K562 (cell line): ENCODE data around the gene SLC39A7. TPM values are rescaled to one million over a fixed set of nuclear protein-coding genes. Genes with fewer than 3 reads are reported as not detected.

Experiments used
- BMI1 ChIP-seq: fragments of 150-350 bp; IDR thresholded peaks from 2 replicates; pipeline ENCODE4 v1.6.1; 2014; ENCODE audit warnings: low read length
- CREB1 ChIP-seq, 2 experiments: sonication (generic) in 1 of 2; formaldehyde crosslinking in 1 of 2; IDR thresholded peaks; 2 replicates each; pipeline versions ENCODE4 v1.6.1 to v1.8.0; 2012 to 2022; ENCODE audit warnings: inconsistent platforms in 1 of 2, mild to moderate bottlenecking in 1 of 2, missing genetic modification reagents in 1 of 2, moderate library complexity in 1 of 2
- ESRRA ChIP-seq: fragments of 450-650 bp; IDR thresholded peaks from 2 replicates; pipeline ENCODE4 v1.6.1; 2014; ENCODE audit warnings: low read depth, mild to moderate bottlenecking, moderate library complexity, borderline replicate concordance
- FOSL1 ChIP-seq: fragments of 200-800 bp; sonication (Bioruptor generic); conservative IDR thresholded peaks from 2 replicates; pipeline ENCODE4 v1.6.1; 2016; ENCODE audit warnings: missing genetic modification characterization, missing compliant biosample characterization
- GATAD2B ChIP-seq: fragments of 450-650 bp; IDR thresholded peaks from 2 replicates; pipeline ENCODE4 v1.6.1; 2017; ENCODE audit warnings: mild to moderate bottlenecking, borderline replicate concordance
- HDAC2 ChIP-seq: fragments of 450-650 bp; IDR thresholded peaks from 2 replicates; pipeline ENCODE4 v1.6.1; 2016; ENCODE audit warnings: mild to moderate bottlenecking
- HNRNPUL1 ChIP-seq: fragments of 200-400 bp; formaldehyde crosslinking; IDR thresholded peaks from 2 replicates; pipeline ENCODE4 v1.6.1; 2017; ENCODE audit warnings: low read length
- KDM1A ChIP-seq, 2 experiments: fragments of 450-650 bp; IDR thresholded peaks; 2 replicates each; pipeline ENCODE4 v1.6.1; 2016; ENCODE audit warnings: mild to moderate bottlenecking in 2 of 2
- KLF1 ChIP-seq: fragments of 450-650 bp; IDR thresholded peaks from 2 replicates; pipeline ENCODE4 v1.6.1; 2016; ENCODE audit warnings: missing genetic modification characterization, missing compliant biosample characterization
- MYBL2 ChIP-seq, 2 experiments: fragments of 450-650 bp in 1 of 2; sonication (generic) in 1 of 2; formaldehyde crosslinking in 1 of 2; IDR thresholded peaks; 2 replicates each; pipeline versions ENCODE4 v1.6.1 to v1.8.1; 2017 to 2022; ENCODE audit warnings: borderline replicate concordance in 1 of 2, inconsistent platforms in 1 of 2, low read depth in 1 of 2, mild to moderate bottlenecking in 1 of 2, missing genetic modification reagents in 1 of 2, moderate library complexity in 1 of 2
- NFIC ChIP-seq: fragments of 450-650 bp; IDR thresholded peaks from 2 replicates; pipeline ENCODE4 v1.6.1; 2017; ENCODE audit warnings: mild to moderate bottlenecking, inconsistent platforms
- POU5F1 ChIP-seq: fragments of 150-350 bp; IDR thresholded peaks from 2 replicates; pipeline ENCODE4 v1.6.1; 2014; ENCODE audit warnings: borderline replicate concordance, low read length, low read depth, mild to moderate bottlenecking; ENCODE audit not compliant: partially characterized antibody
- PRPF4 ChIP-seq: fragments of 200-400 bp; formaldehyde crosslinking; IDR thresholded peaks from one replicate; pipeline ENCODE4 v1.6.1; 2017; ENCODE audit warnings: low read length, low read depth, mild to moderate bottlenecking; ENCODE audit not compliant: insufficient read depth, poor library complexity, severe bottlenecking
- PTBP1 ChIP-seq: fragments of 200-400 bp; formaldehyde crosslinking; IDR thresholded peaks from 2 replicates; pipeline ENCODE4 v1.6.1; 2017; ENCODE audit warnings: low read depth, low read length
- RFX7 ChIP-seq: fragments of 250-450 bp; sonication (Bioruptor Pico); IDR thresholded peaks from 2 replicates; pipeline ENCODE4 v1.5.1; 2021; ENCODE audit warnings: mild to moderate bottlenecking
- SIN3A ChIP-seq, 2 experiments: fragments of 150-350 bp in 1 of 2; IDR thresholded peaks; 2 replicates each; pipeline ENCODE4 v1.6.1; 2011 to 2016; ENCODE audit warnings: borderline replicate concordance in 2 of 2, low read depth in 2 of 2, low read length in 2 of 2, mild to moderate bottlenecking in 2 of 2, moderate library complexity in 2 of 2; ENCODE audit not compliant: control insufficient read depth in 1 of 2
- SOX6 ChIP-seq: fragments of 450-650 bp; IDR thresholded peaks from 2 replicates; pipeline ENCODE4 v1.6.1; 2014; ENCODE audit warnings: mild to moderate bottlenecking
- SRSF9 ChIP-seq: fragments of 200-400 bp; formaldehyde crosslinking; IDR thresholded peaks from 2 replicates; pipeline ENCODE4 v1.6.1; 2017; ENCODE audit warnings: low read depth, low read length, borderline replicate concordance
- TBP ChIP-seq: optimal IDR thresholded peaks from 2 replicates; pipeline ENCODE3; 2011; ENCODE audit warnings: low read depth, low read length, improper control_type of control experiment
- ZNF124 ChIP-seq: sonication (generic); formaldehyde crosslinking; IDR thresholded peaks from 2 replicates; pipeline ENCODE4 v1.8.1; 2022; ENCODE audit warnings: missing genetic modification reagents
- ZNF133 ChIP-seq: fragments of 250-450 bp; sonication (Bioruptor Pico); IDR thresholded peaks from 2 replicates; pipeline ENCODE4 v1.4.0; 2020; ENCODE audit warnings: mild to moderate bottlenecking
- ZNF408 ChIP-seq: fragments of 250-450 bp; sonication (Bioruptor Pico); IDR thresholded peaks from 2 replicates; pipeline ENCODE4 v1.4.0; 2020; ENCODE audit warnings: low read depth, mild to moderate bottlenecking, moderate library complexity
- ZNF436 ChIP-seq: fragments of 250-450, 450-650 bp; sonication (Bioruptor Pico); formaldehyde crosslinking; IDR thresholded peaks from 2 replicates; pipeline ENCODE4 v1.7.0; 2020; ENCODE audit warnings: mild to moderate bottlenecking
- ZNF707 ChIP-seq: fragments of 250-450 bp; sonication (Bioruptor Pico); conservative IDR thresholded peaks from 2 replicates; pipeline ENCODE4 v1.8.0; 2022; ENCODE audit warnings: inconsistent platforms, mild to moderate bottlenecking, moderate library complexity
- ZNF75A ChIP-seq: fragments of 450-650 bp; formaldehyde crosslinking; IDR thresholded peaks from 2 replicates; pipeline ENCODE4 v1.4.0; 2020; ENCODE audit warnings: mild to moderate bottlenecking
- ZNF785 ChIP-seq: fragments of 250-450 bp; sonication (Bioruptor Pico); IDR thresholded peaks from 2 replicates; pipeline ENCODE4 v1.4.0; 2020; ENCODE audit warnings: mild to moderate bottlenecking
- polyA plus RNA-seq, 8 experiments: library from polyadenylated mRNA; depleted of rRNA in 4 of 8; stranded (reverse) in 5 of 8; unstranded in 3 of 8; fragments of >200 nt; fragmentation: Nextera tagmentation in 2 of 8; fragmentation: Illumina TruSeq in 1 of 8; extraction: Ambion mirVana in 2 of 8; extraction: Trizol in 1 of 8; gene quantifications; 2 replicates each; pipeline versions ENCODE4 v1.2.1 to v1.2.3, GENCODE V29; 2011 to 2014; ENCODE audit warnings: inconsistent platforms in 1 of 8, missing spikeins in 1 of 8
- total RNA-seq, 7 experiments: library from RNA; depleted of rRNA in 6 of 7; stranded (reverse); fragments of >200 nt in 6 of 7; fragmentation: Illumina TruSeq in 2 of 7; extraction: Trizol in 2 of 7; gene quantifications; 2 replicates each; pipeline versions ENCODE4 v1.2.1 to v1.2.3, GENCODE V29; 2011 to 2021; ENCODE audit warnings: low replicate concordance in 1 of 7
- TF ChIP-seq, protein P1 (sequence below): IDR thresholded peaks from 2 replicates; pipeline ENCODE4 v1.6.1; 2014; ENCODE audit warnings: antibody characterized with exemption
- TF ChIP-seq, protein P2 (sequence below): fragments of 450-650 bp; formaldehyde crosslinking; IDR thresholded peaks from 2 replicates; pipeline ENCODE4 v1.4.0; 2020; ENCODE audit warnings: mild to moderate bottlenecking
- TF ChIP-seq, protein P3 (sequence below): fragments of 450-650 bp; IDR thresholded peaks from 2 replicates; pipeline ENCODE4 v1.6.1; 2016; ENCODE audit warnings: low read depth, mild to moderate bottlenecking, moderate library complexity

SLC39A7 gene
- total and polyA plus RNA-seq, 9 of the 15 experiments (the other 6 are each of a cell fraction or from before 2014, with no cell fraction given), result 21.7 to 169 (median 121) TPM

DNA sequence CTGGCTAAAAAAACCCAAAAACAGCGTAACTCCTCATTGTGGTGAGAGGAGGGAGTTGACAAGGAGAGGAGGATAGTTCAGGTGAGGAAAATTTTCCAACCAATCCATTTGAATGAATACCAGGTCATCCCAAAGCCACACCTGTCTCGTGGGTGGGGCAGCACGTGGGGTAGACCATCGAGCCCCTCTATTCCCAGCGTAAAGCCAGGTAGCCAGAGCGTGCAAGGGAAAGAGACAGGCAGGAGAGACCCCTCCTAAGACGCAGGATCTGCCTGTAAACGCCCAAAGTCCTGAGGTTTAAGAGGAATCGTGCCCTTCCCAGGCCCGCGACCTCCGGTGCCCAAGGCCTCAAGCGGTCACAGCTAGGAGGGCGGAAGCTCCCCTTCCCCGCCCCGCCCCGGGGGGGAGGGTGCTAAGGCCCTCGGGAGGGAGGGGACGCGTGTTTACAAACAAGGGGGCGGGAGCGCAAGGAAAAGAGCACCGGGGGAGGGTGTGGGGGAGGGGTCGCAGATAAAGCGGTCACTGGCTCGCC, 914 bp upstream of the SLC39A7 start (continued):
- TF ChIP-seq PRPF4 (no peak), MYBL2 (IDR thresholded peaks at IDR 0.05; ENCODE audit: low read depth) (no peak), MYBL2 (CRISPR knock-in tag; IDR thresholded peaks at IDR 0.05; ENCODE audit: borderline replicate concordance) (no peak), ZNF436 (CRISPR knock-in tag) (no peak), ZNF785 (no peak), ZNF707 (no peak), BMI1 (no peak), SOX6 (no peak), ZNF124 (CRISPR knock-in tag) (no peak), PTBP1 (no peak), HDAC2 (peak; percentile 66; the same call in 1 of the 2 replicates), ZNF408 (no peak), TBP (no peak), NFIC (no peak), FOSL1 (tag) (no peak), CREB1 (IDR thresholded peaks at IDR 0.05) (no peak), CREB1 (CRISPR knock-in tag; IDR thresholded peaks at IDR 0.05) (no peak), ZNF75A (no peak), POU5F1 (no peak), ESRRA (no peak), RFX7 (CRISPR knock-in tag) (no peak), GATAD2B (no peak; the same call in 1 of the 2 replicates), ZNF133 (CRISPR knock-in tag) (no peak), KLF1 (tag) (no peak), KDM1A (IDR thresholded peaks at IDR 0.05) (no peak; a peak in 1 of 4 replicates), HNRNPUL1 (no peak), SRSF9 (no peak), SIN3A (IDR thresholded peaks at IDR 0.05; ENCODE audit: borderline replicate concordance in 2 of 2, control insufficient read depth in 1 of 2, low read depth in 2 of 2, low read length in 2 of 2) (peak in 1 of 2 experiments; percentile 66; a peak in 1 of 4 replicates)
- TF ChIP-seq, protein P1, sequence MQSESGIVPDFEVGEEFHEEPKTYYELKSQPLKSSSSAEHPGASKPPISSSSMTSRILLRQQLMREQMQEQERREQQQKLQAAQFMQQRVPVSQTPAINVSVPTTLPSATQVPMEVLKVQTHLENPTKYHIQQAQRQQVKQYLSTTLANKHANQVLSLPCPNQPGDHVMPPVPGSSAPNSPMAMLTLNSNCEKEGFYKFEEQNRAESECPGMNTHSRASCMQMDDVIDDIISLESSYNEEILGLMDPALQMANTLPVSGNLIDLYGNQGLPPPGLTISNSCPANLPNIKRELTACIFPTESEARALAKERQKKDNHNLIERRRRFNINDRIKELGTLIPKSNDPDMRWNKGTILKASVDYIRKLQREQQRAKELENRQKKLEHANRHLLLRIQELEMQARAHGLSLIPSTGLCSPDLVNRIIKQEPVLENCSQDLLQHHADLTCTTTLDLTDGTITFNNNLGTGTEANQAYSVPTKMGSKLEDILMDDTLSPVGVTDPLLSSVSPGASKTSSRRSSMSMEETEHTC, result no peak
- TF ChIP-seq, protein P2, sequence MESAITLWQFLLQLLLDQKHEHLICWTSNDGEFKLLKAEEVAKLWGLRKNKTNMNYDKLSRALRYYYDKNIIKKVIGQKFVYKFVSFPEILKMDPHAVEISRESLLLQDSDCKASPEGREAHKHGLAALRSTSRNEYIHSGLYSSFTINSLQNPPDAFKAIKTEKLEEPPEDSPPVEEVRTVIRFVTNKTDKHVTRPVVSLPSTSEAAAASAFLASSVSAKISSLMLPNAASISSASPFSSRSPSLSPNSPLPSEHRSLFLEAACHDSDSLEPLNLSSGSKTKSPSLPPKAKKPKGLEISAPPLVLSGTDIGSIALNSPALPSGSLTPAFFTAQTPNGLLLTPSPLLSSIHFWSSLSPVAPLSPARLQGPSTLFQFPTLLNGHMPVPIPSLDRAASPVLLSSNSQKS (CRISPR knock-in tag), result no peak
- TF ChIP-seq, protein P3, sequence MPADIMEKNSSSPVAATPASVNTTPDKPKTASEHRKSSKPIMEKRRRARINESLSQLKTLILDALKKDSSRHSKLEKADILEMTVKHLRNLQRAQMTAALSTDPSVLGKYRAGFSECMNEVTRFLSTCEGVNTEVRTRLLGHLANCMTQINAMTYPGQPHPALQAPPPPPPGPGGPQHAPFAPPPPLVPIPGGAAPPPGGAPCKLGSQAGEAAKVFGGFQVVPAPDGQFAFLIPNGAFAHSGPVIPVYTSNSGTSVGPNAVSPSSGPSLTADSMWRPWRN, result no peak
